IPS DF 4.7 (cell line): ENCODE data around the gene COG2.
"Not testable (repeated sequence)": the region's sequence is repeated elsewhere in the genome, so short reads cannot be mapped to it uniquely, and the experiment has no call there.

ENCODE experiments used
- DNase-seq: peaks from one replicate; pipeline ENCODE4 v3.0.0-alpha.2; 2013; ENCODE audit warnings: low spot score; ENCODE audit errors: extremely low read depth

COG2 gene

DNA sequence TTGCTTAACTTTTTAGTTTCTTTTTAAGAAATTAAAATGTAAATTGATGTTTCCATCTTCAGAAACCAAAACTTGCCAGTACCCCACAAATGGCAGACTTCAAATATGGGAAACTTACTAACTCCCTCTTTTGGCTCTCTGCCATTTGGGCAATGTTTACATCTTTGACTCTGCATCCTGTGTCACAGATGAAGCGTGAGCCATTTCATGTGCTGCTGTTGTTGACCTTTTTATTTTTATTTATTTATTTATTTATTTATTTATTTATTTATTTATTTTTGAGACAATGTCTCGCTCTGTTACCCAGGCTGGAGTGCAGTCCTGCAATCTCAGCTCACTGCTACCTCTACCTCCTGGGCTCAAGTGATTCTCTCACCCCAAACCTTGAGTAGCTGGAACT lies 16.0 kb upstream of the COG2 start:
- no peak for DNase-seq

DNA sequence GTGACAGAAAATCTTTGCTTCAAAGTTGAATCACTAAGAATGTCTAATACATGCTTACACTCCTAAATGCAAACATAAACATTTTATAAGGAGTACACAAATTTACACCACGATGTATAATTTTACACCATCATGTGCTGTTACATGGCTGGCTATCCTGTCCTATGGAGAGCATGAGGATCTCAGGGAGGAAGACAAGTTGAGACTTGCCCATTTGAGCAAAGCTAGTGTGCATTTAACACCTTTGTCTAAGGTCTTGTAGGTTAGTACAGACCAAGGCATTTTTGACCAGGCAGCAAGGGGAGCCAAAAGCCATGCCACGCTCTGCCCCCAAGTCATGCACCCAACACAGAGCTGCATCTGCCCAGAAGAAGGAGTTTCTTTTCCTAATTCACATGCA lies 14.5 kb upstream of the COG2 start:
- DNase-seq: no peak

GRCh38 chr1:230629511-230629910 lies 12.8 kb upstream of the COG2 start:
- DNase-seq: no peak

DNA sequence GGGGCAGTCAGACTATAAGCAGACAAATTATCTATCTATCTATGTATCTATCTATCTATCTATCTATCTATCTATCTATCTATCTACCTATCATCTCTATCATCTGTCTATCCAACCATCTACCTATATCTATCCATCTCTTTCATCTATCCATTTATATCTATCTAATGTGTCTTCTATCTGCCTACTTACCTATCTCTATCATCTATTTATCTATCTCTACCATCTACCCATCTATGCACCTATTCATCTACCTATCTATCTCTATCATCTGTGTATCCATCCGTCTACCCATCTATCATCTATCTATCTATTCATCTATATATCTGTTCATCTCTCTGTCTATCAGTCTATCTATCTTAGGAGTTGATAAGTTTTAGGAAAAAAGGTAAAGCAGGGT lies 10.8 kb upstream of the COG2 start:
- no peak for DNase-seq

GRCh38 chr1:230632273-230632873 lies 9.9 kb upstream of the COG2 start:
- DNase-seq: no peak

DNA sequence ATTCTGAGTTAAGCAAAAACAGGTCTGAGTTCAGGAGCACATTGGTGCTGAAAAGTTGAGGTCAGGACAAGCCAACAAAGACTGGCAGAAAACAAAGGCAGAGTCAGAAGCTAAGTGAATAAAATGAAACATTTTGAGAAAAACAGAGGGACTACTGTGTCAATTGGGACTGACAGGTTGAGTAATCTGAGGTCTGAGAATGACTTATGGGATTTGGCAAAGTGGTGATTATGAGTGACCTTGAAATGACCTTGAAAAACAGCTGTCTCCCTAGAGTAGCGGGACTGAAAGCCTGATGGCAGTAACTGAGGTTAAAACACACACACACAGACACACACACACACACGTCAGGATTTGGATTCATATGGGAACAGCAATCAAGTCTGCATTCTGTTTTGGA lies 8.8 kb upstream of the COG2 start:
- DNase-seq: no peak

GRCh38 chr1:230634384-230634783 lies 7.9 kb upstream of the COG2 start:
- DNase-seq: no peak

DNA sequence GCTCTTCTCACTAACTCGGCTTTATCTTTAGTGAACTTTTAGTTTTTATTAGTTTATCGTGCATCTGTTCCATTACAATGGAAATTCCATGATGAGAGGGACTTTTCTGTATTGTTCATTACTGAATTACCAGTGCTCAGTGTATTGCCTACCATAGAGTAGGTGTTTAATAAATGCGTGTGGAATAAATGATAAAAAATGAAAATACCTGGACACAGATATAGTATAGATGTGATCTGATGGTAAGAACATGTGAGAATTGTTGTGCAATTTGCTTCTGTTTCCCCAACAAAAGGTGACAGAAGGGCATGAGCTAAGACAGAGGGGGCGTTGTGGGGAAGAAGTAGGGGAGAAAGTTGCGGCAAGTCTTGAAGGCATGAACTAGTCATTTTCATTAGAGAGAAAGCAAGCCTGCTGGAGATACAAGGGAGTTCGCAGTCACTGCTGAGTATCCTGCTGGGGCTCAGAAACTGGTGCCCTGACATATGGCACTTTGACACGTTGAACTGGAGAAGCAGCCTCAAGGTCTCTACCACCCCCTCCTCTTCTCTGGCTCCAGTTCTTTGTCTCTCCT lies 5.6 kb upstream of the COG2 start:
- no peak for DNase-seq

- DNase-seq: no peak
Measured at GRCh38 chr1:230639714-230640209, 2.5 kb upstream of the COG2 start.

DNA sequence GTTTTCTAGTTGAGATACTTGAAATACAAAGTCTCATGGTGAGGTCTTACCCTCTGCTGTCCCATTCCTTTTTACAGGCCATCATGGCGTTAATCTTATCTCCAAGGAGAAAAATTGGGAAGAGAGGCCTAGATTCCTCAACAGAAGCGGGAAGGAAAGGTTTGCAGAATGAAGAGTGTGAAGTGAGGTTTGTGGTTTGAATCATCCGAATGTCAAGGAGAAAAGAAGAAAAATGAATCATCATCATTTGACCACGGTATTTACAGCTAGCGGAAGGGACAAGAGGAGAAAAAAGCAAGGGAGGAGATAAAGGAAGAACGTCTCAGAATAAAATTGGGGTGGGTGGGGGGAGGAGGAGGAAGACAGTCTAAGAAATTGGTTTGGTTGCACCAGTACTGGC lies 935 bp upstream of the COG2 start:
- DNase-seq: no peak

DNA sequence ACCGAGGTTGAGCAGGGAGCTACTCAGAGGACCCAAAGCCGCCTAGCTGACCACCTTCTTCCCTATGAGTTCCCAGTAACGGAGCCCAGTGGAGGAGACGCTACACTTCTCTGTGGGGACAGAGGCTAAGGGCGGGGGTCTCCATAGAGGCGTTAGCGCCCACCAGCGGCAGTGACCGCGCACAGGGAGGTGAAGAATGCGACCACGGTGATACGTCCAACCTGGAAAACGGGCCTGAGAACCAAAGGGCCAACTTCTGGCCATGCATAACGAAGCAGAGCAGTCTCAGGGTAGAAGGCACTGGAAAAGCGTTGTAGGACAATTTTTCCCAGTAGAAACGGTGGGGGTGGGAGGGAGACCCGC lies 400 bp upstream of the COG2 start:
- DNase-seq: peak; percentile 49

- DNase-seq: no peak
Measured at GRCh38 chr1:230643908-230644307, 1.6 kb downstream of the COG2 start.

- no peak for DNase-seq
Measured at GRCh38 chr1:230646710-230647302, 4.5 kb downstream of the COG2 start.

GRCh38 chr1:230647321-230647720 lies 5.0 kb downstream of the COG2 start:
- DNase-seq: no peak

GRCh38 chr1:230648114-230648513 lies 5.8 kb downstream of the COG2 start:
- no peak for DNase-seq

DNA sequence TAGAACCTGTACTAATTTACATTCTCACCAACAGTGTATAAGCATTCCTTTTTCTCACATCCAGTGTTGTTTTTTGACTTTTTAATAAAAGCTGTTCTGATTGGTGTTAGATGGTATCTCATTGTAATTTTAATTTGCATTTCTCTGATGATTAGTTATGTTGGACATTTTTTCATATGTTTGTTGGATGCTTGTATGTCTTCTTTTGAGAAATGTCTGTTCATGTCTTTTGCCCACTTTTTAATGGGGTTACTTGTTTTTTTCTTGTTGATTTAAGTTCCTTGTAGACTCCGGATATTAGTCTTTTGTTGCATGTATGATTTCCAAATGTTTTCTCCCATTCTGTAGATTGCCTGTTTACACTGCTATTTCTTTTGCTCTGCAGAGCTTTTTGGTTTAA lies 8.0 kb downstream of the COG2 start:
- no peak for DNase-seq

- no peak for DNase-seq
Measured at GRCh38 chr1:230651235-230651634, 9.0 kb downstream of the COG2 start.

DNA sequence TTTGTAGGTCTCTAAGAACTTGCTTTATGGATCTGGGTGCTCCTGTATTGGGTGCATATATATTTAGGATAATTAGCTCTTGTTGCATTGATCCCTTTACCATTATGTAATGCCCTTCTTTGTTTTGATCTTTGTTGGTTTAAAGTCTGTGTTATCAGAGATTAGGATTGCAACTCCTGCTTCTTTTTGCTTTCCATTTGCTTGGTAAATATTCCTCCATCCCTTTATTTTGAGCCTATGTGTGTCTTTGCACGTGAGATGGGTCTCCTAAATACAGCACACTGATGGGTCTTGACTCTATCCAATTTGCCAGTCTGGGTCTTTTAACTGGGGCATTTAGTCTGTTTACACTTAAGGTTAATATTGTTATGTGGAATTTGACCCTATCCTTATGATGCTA lies 14.4 kb downstream of the COG2 start:
- DNase-seq: not testable (repeated sequence)

DNA sequence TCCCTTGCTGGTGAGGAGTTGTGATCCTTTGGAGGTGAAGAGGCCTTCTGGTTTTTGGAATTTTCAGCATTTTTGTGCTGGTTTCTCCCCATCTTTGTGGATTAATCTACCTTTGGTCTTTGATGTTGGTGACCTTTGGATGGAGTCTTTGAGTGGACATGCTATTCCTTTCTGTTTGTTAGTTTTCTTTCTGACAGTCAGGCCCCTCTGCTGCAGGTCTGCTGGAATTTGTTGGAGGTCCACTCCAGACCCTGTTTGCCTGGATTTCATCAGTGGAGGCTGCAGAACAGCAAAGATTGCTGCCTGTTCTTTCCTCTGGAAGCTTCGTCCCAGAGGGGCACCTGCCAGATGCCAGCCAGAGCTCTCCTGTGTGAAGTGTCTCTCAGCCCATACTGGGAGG lies 15.8 kb downstream of the COG2 start:
- DNase-seq: not testable (repeated sequence)

- no peak for DNase-seq
Measured at GRCh38 chr1:230658691-230659090, 16.4 kb downstream of the COG2 start.

DNA sequence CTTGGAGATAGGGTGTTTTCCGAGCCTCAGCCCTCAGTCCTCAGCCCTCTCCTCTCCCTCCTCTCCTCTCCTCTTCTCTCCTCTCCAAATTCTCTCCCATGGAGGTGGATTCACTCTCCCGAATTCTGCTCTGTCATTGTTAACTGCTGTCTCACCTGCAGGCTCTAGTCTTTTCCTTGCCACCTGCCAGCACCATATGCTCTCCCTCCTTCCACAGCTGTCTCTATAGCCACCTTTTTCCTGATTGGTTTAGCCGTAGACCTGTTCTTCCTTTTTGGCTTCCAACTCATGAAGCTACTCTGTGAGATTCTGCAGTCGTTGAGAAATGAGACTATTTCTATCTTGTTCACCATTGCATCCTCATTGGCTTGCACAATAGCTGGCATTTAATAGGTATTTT lies 19.7 kb downstream of the COG2 start:
- DNase-seq: no peak

GRCh38 chr1:230668227-230668626 lies 25.9 kb downstream of the COG2 start:
- no peak for DNase-seq

GRCh38 chr1:230669543-230669942 lies 27.3 kb downstream of the COG2 start:
- DNase-seq: no peak
